ENCODE data around the gene IBTK.
"Not testable (repeated sequence)": the region's sequence is repeated elsewhere in the genome, so short reads cannot be mapped to it uniquely, and the experiment has no call there.

The IBTK gene

DNA sequence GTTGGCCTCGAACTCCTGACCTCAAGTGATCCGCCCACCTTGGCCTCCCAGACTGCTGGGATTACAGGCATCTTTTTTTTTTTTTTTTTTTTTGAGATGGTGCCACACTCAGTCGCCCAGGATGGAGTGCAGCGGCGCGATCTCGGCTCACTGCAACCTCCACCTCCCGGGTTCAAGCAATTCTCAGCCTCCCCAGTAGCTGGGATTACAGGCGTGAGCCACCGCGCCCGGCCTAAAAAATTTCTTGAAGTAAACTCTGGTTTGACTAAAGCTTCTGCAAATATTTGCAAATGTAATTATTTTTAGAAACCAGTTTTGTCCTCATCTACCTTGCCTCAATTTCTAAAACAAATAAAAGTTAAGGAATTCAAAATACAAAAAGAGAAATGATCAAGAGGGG, 1.2 kb downstream of the IBTK start:
- DNase-seq (ENCODE audit: extremely low read depth in 1 of 2, low read depth in 1 of 2), result no peak

DNA sequence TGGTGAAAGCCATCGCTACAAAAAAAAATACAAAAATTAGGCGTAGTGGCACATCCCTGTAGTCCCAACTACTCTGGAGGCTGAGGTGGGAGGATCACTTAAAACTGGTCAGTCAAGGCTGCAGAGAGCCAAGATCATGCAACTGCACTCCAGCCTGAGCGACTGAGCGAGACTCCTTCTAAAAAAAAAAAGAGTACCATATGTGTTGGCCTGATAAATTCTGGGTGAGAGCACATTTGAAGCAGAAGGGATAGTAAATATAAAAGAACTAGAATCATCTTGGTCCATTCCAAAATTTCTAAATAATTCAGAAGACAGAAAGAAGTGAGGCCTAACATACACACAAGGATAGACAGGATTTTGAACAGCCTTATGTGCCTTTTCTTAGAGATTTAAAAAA, 2.2 kb downstream of the IBTK start:
- no peak for DNase-seq (ENCODE audit: extremely low read depth in 1 of 2, low read depth in 1 of 2)

DNA sequence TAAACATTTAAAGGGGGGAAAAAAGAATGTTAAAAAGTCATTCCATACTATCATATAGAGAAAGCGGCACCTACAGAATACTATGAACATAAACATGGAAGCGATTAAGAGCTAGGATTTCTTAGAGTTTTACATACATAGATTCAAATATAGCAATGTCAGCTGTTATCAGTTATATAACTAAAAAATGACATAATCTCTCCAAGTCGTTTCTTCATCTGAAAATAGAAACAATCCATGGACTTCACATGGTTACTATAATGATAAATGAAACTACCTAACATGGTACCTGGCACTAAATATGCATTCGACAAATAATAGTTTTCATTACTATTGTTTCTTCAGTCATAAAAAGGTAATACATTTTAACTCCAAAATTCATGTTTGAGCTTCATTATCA, 3.7 kb downstream of the IBTK start:
- DNase-seq (ENCODE audit: extremely low read depth in 1 of 2, low read depth in 1 of 2), result no peak

DNA sequence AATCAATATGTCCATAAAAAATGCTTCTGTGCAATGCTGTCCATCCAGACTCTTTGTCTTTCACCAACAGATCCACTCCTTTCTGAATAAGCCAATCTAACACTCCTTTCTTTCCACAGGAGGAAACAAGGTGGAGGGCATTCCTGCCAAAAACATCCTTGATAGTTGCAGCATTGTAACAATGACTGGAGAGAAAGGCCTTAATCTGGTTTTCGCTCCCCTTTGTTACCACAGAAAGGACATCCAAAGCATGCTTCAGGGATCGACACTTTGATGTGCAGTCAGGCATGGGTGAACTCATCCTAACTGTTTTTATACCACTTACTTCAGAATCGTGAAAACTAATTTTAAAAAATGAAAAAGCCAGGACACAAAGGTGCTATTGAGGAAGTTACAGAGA, 7.4 kb downstream of the IBTK start:
- DNase-seq (ENCODE audit: extremely low read depth in 1 of 2, low read depth in 1 of 2), result no peak

DNA sequence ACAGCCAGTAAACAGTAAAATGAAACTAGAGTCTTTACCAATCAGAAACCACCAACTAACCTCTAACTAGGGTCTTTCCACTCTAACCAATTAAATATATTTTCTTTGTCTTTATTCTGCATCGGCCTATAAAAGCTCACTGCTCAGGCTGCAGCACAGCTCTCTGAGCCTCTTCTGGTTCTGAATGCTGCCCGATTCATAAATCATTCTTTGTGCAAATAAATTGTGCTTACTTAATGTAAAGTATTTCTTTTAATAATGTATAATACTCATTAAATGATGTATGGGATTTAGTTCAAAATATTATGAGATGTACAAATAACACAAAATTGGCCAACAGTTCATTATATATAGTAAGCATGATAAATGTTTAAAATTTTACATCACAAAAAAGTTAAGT, 7.9 kb downstream of the IBTK start:
- DNase-seq (ENCODE audit: extremely low read depth in 1 of 2, low read depth in 1 of 2), result no peak

DNA sequence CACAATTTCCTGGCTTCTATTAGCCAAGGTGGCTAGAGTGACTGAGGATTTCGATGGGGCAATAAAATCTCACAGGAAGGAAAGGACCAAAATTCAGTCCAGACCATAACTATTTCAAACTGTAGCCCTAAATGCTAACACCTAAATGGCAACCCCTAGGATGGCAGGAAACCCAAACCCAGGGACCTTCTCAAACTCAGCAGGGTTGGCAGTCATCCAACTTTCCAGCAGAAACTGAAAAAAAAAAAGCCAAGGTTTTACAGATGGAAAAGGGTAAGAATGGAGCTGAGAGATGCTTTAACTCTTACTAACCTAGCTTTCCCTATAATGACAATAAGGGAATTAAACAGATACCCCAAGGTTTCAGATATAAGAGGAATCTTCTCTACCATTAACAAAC, 10.5 kb downstream of the IBTK start:
- no peak for DNase-seq (ENCODE audit: extremely low read depth in 1 of 2, low read depth in 1 of 2)

DNA sequence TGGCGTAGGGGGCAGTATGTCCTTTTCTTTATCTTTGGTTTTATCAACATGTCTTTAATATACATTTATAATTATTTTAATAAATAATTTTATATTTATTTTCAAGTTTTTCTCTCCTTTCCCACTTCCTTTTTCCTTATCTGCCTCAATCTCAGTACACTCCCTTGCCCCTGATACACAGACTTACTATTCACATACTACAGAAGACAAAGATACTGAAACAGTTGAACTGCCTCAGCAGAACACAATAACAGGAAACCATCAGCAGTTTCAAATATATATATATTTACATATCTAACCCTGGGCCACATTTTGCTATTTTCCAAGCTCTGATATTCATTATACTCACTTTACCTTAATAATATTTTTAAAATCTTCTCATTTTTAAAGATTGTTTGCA, 19.8 kb downstream of the IBTK start:
- DNase-seq (ENCODE audit: extremely low read depth in 1 of 2, low read depth in 1 of 2), result no peak

DNA sequence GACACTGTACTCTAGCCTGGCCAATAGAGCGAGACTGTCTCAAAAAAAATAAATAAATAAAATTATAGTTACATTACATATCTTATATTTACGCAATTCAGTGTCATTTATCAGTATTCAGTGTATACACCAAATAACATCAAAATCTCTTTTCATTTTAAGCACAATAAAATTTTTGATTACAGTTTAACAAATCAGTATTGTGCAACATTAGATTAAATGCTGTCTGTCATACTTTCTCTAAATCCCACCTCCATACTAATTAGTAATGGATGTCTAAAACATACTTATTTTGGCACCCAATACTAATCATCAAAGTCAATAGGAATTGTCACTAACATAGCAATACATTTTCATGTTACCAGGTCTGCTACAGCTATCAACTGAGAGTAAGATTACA, 27.4 kb downstream of the IBTK start:
- no peak for DNase-seq (ENCODE audit: extremely low read depth in 1 of 2, low read depth in 1 of 2)

DNA sequence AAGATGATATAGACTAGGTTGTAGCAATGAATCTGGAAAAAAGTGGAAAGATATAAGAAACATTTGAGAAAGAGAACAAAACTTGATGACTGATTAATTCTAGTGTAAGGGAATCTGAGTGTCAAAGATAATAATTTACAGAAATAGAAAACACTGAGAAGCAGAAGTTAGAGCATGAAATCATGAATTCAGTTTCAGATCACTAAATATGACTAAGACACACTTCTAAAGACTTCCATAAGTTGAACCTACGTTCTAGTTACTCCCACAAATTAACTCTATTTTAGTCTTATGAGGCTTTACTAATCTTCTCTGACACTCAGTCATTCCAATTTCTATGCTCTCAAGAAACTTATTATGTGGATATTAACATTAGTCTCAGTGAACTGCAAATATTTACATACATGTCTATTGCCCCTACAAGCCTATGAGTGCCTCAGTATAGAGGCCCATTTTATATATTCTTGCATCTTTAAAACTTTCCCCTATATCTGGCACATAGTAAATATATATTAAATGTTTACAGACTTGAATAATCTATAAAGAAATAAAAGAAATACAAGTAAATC, 30.4 kb downstream of the IBTK start:
- no peak for DNase-seq (ENCODE audit: extremely low read depth in 1 of 2, low read depth in 1 of 2)

DNA sequence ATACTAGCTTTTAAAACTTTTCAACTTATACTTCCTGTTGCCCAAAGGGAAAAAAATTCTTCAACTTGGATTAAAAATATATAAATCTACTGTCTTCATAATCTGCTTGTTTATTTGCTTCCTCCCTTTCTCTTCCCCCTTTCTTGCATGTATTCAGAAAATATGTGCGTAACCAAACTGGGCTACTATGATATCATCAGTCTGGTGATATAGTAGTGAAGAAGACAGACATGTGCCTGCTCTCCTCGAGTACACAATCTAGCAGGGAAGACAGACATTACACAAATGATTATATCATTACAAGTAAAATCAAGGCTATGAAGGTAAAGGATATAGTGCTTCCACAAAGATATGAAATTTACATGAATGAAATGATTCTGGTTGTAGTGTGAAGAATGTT, 31.0 kb downstream of the IBTK start:
- no peak for DNase-seq (ENCODE audit: extremely low read depth in 1 of 2, low read depth in 1 of 2)

DNA sequence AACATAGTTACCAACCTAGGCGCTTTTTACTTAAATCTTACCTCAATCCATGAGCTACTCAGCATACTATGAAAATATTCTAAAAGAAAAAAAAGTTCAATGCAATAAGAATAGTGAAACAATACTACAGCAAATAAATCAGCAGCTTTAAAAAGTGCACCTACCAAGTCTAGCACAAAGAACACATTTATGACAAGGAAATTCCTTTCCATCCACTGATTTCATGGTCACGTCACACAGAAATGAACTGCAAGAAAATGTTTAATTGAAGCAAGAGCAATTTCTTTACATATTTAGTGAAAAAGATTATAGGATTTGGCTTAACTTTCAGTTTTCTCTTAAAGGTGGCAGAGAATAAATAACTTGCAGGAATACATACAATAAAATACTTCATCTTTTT, 36.2 kb downstream of the IBTK start:
- no peak for DNase-seq (ENCODE audit: extremely low read depth in 1 of 2, low read depth in 1 of 2)

DNA sequence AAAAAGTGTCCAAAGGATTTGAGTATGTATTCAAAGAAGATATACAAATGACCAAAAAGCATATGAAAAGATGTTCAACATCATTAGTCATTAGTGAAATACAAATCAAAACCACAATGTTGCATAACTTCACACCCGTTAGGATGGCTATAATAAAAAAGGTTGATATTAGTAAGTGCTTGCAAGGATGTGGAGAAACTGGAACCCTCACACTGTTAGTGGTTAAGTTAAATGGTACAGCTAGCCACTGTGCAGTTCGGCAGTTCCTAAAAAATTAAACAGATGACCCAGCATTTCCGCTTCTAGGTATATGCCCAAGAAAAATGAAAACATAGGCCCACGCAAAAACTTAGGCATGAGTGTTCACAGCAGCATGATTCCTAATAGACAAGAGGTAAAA, 38.6 kb downstream of the IBTK start:
- no peak for DNase-seq (ENCODE audit: extremely low read depth in 1 of 2, low read depth in 1 of 2)

DNA sequence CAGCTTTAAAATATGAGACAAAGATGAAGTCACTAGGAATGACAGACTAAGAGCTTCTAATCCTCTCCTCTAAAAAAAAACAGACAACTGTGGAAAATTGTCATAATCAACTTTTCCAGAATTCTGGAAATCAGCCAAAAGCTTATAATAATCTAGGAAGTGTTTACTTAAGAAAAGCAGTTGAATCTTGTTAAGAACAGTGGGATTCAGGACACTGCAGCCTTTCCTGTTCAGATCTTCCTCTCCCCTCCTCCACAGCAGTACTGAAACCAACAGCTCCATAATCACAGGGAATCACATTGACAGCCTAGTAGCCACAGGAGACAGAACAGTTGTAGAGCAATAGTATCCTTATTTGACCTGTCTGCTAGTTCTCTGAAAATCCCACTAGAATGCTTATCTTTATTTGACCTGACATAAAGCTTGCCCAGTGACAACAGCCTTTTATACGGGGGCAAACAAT, 41.6 kb downstream of the IBTK start:
- no peak for DNase-seq (ENCODE audit: extremely low read depth in 1 of 2, low read depth in 1 of 2)

DNA sequence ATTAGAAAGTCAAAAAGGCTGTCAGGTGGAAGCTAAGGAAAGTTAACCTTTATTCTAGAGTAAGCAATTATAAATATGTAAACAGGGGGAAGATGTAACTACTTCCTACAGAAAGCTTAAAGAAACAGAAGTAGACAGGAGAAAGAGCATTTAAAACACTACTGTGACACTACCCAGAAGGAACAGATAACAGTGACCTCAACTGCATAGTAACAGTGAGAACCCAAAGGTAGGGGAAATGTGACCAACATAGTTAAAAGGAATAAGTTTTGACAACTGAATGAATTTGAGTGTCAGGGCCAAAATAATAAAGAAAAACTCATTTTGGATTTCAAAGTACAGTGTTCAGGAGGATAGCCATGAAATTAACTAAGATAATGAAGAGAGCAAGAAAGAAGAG, 43.5 kb downstream of the IBTK start:
- no peak for DNase-seq (ENCODE audit: extremely low read depth in 1 of 2, low read depth in 1 of 2)

DNA sequence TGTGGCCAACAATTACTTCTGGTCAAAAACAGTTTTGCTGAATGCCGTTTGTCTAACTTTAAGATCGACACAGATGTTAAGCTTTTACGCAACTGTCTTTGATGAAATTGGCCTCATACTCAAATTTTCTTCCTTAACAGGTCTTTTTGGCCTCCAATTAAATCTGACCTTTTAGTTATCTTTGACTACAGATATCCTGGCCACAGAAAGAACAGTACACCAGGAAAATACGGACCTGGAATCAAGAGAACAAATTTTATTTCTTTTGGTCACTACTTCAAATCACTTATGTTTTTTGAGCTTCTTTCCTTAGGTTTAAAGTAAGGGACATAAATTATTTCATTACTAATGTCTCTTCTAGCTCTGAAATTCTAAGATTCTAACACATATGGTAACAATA, 49.8 kb downstream of the IBTK start:
- DNase-seq (ENCODE audit: extremely low read depth in 1 of 2, low read depth in 1 of 2), result no peak

DNA sequence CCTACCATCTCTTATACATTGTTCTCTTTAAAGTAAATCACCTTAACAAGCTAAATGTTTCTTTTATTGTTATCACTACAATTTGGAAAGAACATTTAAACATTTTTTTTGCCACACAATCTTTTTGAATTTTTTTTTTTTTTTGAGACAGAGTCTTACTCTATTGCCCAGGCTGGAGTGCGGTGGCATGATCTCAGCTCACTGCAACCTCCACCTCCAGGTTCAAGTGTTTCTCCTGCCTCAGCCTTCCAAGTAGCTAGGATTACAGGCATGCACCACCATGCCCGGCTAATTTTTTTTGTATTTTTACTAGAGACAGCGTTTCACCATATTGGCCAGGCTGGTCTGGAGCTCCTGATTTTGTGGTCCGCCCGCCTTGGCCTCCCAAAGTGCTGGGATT, 50.3 kb downstream of the IBTK start:
- not testable (repeated sequence) for DNase-seq (ENCODE audit: extremely low read depth in 1 of 2, low read depth in 1 of 2)

DNA sequence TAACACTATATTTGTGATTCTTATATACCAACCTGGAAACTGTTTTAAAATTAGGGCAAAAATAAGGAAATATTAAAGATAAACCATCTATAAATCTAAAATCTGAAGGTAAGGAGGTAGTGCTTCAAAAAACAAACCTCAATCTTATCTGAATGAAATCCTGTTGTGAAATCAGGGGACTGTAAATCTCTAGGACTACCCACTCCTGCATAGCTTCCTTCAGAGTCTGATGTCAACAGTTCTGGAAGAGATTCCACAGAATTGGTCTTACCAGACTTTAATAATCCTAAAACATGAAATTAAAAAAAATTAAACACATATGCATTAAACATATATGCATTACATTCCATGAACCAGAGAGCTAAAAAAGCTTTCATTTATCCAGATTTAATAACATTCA, 51.4 kb downstream of the IBTK start:
- no peak for DNase-seq (ENCODE audit: extremely low read depth in 1 of 2, low read depth in 1 of 2)

DNA sequence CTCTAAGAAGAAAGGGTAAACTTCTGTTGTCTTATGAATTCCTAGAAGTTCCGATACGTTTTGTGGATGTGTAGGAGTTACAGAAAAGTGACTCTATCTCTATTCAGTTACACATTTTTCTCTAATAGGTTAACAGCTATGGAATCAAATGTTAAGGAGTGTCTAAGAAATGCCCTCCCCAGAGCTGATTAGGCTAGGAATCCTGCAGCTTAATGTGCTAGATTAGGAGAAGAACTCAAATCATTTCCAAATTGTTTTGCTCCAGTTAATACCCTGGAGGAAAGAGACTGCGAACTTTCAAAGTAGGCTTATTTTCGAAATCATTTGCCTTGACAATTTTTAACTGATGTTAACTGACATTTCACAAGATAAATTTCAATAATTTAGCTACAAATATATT, 51.9 kb downstream of the IBTK start:
- DNase-seq (ENCODE audit: extremely low read depth in 1 of 2, low read depth in 1 of 2), result no peak

DNA sequence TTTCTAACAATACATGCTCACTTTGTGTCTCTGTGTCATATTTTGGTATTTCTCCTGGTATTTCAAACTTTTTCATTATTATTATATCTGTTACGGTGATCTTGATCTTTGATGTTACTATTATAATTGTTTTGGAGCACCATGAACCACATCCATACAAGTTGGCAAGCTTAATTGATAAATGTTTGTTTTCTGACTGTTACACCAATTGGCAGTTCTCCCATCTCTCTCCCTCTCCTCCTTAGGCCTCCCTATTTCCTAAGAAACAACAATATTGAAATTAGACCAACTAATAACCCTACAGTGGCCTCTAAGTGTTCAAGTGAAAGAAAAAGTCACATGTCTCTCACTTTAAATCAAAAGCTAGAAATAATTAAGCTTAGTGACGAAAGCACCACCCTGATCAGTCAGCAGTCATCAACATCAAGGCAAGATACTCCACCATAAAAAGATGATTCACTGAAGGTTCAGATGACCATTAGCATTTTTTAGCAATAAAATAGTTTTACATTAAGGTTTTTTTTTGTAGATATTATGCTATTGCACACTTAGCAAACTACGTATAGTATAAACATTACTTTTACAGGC, 61.5 kb downstream of the IBTK start:
- DNase-seq (ENCODE audit: extremely low read depth in 1 of 2, low read depth in 1 of 2), result no peak

DNA sequence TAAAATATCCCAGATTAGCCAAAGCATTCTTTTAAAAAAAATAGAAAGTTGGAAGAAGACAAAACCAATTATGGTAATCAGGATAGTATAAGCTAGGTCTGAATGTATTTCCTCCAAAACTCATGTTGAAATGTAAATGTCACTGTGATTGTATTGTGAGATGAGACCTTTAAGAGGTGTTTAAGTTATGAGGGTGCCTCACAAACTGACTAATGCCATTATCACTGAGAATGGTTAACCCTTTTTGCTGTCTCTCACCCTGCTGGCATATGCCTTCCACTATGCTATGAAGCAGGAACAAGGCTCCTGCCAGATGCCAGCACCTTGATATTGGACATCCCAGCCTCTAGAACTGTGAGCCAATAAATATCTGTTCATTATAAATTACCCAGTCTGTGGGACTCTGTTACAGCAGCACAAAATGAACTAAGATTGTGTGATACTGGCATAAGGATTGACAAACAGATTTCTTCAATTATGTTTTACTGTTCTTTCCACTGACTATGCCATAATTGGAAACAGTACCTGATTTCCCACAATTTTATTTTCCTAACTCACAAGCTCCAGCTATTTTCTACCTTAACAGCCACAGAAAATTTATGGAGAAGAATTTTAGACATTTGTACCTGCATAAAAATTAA, 63.8 kb downstream of the IBTK start:
- DNase-seq (ENCODE audit: extremely low read depth in 1 of 2, low read depth in 1 of 2), result no peak

DNA sequence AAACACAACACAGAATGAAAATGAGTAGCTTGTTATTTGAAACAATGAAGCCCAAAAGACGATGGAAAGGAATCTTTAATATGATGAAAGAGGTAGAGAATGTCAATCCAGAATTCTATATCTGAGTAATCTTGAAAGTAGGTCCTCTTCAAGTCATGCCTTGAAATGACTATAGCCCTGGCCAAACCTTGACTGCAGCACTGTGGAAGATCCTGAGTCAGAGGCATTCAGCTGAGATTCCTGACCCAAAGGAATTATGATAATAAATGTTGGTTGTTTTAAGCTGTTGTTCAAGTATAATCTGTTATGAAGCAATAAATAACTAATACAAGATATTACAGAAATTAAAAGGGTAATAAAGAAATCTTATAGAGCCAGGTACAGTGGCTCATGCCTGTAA, 64.8 kb downstream of the IBTK start:
- DNase-seq (ENCODE audit: extremely low read depth in 1 of 2, low read depth in 1 of 2), result no peak

DNA sequence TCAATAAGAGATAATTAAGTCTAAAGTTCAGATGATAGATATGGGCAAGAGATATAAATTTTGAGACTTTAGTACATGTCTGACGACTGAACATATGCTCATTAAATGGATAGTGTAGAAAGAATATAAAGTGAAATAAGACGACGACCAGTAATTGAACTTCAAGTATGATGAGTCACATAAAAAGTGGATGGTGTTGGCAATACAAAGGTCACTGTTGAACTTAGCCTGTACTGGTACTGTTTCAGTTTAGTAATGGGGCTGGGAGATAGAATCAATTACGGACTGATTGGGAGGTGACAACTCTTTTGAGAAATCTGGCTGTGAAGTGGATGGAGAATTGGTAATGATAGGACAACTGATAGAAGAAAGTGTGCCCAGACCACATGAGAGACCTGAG, 68.1 kb downstream of the IBTK start:
- DNase-seq (ENCODE audit: extremely low read depth in 1 of 2, low read depth in 1 of 2), result no peak

DNA sequence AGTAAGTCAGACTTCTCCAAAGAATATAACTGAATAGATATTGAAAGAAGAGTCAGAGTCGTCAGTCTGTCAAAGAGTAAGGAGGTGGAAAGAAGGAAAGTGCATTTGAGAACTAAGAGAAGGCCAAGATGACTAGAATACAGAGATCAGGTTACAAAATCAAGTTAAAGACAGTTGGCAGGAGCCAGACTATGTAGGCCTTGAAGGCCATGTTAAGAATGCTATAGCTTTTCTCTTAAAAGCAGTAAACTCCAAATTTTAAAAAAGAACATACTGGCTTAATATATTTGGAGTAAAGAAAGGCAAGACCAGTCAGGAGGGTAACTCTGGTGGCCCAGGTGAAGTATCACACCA, 68.8 kb downstream of the IBTK start:
- DNase-seq (ENCODE audit: extremely low read depth in 1 of 2, low read depth in 1 of 2), result no peak

Measured in activated CD8-positive, alpha-beta memory T cell treated with anti-CD3 and anti-CD28 coated beads for 1 hour (primary cell).